Measurements from ENCODE around the gene RFTN1. TPM values are rescaled to one million over a fixed set of nuclear protein-coding genes. Genes with fewer than 3 reads are reported as not detected.

The RFTN1 gene
- polyA plus RNA-seq, 2 of the 4 experiments (the other 2 are of a cell fraction), result 1.8 to 3.7 TPM

GRCh38 chr3:16308727-16309126 is 204.8 kb downstream of the RFTN1 start:
- H3K27ac ChIP-seq, result no peak overlapping the region
- ChIA-PET POLR2A (no interaction called here), CTCF (interaction anchor here (0.6 to 2.7 kb wide), 2 partner anchors 18 to 41 kb away, joined by 5 to 14 read pairs; no protein-coding TSS in a partner anchor)
- 87% methylated on average over 1 of the region's 1 CpG for WGBS (ENCODE audit: missing lambda C conversion rate)
- TF ChIP-seq CHD2 (IDR thresholded peaks at IDR 0.05; ENCODE audit: low read length, partially characterized antibody), result no peak
- TF ChIP-seq BHLHE40 (IDR thresholded peaks at IDR 0.05; ENCODE audit: low read depth, low read length), result no peak
- no peak for TF ChIP-seq FOSL2 (IDR thresholded peaks at IDR 0.05)
- no peak for TF ChIP-seq FOSL2 (CRISPR knock-in tag; IDR thresholded peaks at IDR 0.05)
- TF ChIP-seq, protein P1, sequence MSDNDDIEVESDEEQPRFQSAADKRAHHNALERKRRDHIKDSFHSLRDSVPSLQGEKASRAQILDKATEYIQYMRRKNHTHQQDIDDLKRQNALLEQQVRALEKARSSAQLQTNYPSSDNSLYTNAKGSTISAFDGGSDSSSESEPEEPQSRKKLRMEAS (IDR thresholded peaks at IDR 0.05), result no peak
- no peak for TF ChIP-seq PBX3 (IDR thresholded peaks at IDR 0.05)
- TF ChIP-seq HDAC2 (IDR thresholded peaks at IDR 0.05), result no peak
- H3K4me3 ChIP-seq, result no peak overlapping the region
- H3K9me3 ChIP-seq, result no peaks in the 10 kb centered on the region
- no peak overlapping the region for H3K4me2 ChIP-seq
- ATAC-seq (no peak), FAIRE-seq (no peak), DNase-seq (ENCODE audit: low read depth in 1 of 2, low spot score in 1 of 2) (no peak)
- H3K4me1 ChIP-seq, result no peaks in the 10 kb centered on the region

DNA sequence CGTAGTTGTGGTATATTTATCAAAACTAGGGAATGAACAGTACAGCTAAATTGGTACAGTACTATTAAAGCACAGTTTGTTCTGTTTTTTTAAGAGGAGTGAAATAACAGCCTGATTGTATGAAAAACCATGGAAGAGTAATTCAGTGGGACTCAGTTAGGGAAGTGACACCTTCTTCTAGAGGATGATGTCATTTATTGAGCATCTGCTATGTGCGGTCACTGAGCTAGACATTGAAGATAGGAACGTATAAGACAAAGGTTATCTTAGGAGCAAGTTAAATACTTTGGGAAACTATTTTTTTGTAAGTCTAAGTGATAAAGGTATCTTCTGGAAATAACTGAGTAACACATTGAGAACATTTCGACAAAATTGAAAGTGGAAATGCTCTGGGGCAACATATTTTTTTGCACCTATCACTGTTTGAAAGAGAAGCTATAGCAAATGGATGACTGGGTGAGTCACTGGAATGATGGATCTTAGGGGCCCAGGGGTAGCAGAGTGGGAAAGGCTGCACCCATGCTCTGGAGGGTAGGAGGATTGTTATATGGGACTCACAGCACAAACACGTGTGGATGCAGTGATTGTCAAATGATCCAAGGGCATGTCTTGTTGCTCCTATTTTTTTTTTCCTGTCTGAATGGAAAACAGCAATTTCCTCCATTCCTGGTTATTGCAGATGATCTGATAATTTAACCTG is 205.5 kb downstream of the RFTN1 start:
- H3K4me1 ChIP-seq, result no peaks in the 10 kb centered on the region
- FAIRE-seq (no peak), ATAC-seq (no peak), DNase-seq (ENCODE audit: low read depth in 1 of 2, low spot score in 1 of 2) (no peak)
- TF ChIP-seq POLR2AphosphoS2 (conservative IDR thresholded peaks at IDR 0.05; ENCODE audit: low read length) (no peak), TP53 (CRISPR knock-in tag; IDR thresholded peaks at IDR 0.05) (no peak), SMC3 (IDR thresholded peaks at IDR 0.05) (no peak), HOXB5 (CRISPR knock-in tag; IDR thresholded peaks at IDR 0.05) (no peak), ZFP36 (IDR thresholded peaks at IDR 0.05; ENCODE audit: borderline replicate concordance, partially characterized antibody) (no peak), HOXB13 (CRISPR knock-in tag; IDR thresholded peaks at IDR 0.05; ENCODE audit: low read depth) (no peak), ESRRA (IDR thresholded peaks at IDR 0.05; ENCODE audit: borderline replicate concordance, low read length) (no peak), NFE2L2 (conservative IDR thresholded peaks at IDR 0.05; ENCODE audit: low read length) (no peak), PBX3 (IDR thresholded peaks at IDR 0.05) (no peak), MYC (IDR thresholded peaks at IDR 0.05; ENCODE audit: borderline replicate concordance, low read length) (no peak), CBX2 (IDR thresholded peaks at IDR 0.05; ENCODE audit: borderline replicate concordance, low read depth) (no peak), EP300 (IDR thresholded peaks at IDR 0.05) (no peak), ZSCAN20 (CRISPR knock-in tag; IDR thresholded peaks at IDR 0.05) (no peak), CEBPB (IDR thresholded peaks at IDR 0.05) (no peak), FOSL2 (IDR thresholded peaks at IDR 0.05) (no peak), FOSL2 (CRISPR knock-in tag; IDR thresholded peaks at IDR 0.05) (no peak), EHMT2 (IDR thresholded peaks at IDR 0.05; ENCODE audit: low read depth) (no peak), HOXA7 (CRISPR knock-in tag; IDR thresholded peaks at IDR 0.05) (no peak)
- TF ChIP-seq, protein P2, sequence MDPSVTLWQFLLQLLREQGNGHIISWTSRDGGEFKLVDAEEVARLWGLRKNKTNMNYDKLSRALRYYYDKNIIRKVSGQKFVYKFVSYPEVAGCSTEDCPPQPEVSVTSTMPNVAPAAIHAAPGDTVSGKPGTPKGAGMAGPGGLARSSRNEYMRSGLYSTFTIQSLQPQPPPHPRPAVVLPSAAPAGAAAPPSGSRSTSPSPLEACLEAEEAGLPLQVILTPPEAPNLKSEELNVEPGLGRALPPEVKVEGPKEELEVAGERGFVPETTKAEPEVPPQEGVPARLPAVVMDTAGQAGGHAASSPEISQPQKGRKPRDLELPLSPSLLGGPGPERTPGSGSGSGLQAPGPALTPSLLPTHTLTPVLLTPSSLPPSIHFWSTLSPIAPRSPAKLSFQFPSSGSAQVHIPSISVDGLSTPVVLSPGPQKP (IDR thresholded peaks at IDR 0.05; ENCODE audit: low read depth, low read length), result no peak
- WGBS (ENCODE audit: missing lambda C conversion rate), result 66% methylated on average over 5 of the region's 5 CpGs
- CTCF ChIA-PET, result interaction anchor here (1.1 to 2.7 kb wide), 2 partner anchors 9 to 18 kb away, joined by 3 to 14 read pairs; no protein-coding TSS in a partner anchor
- H3K4me3 ChIP-seq, result no peak overlapping the region
- H3K4me2 ChIP-seq, result no peak overlapping the region
- POLR2A ChIA-PET, result no interaction called here
- no peak overlapping the region for H3K27ac ChIP-seq
- no peaks in the 10 kb centered on the region for H3K9me3 ChIP-seq
